Measurements from ENCODE around the gene CLDN10. TPM values are rescaled to one million over a fixed set of nuclear protein-coding genes. Genes with fewer than 3 reads are reported as not detected.

CLDN10 gene, protein sequence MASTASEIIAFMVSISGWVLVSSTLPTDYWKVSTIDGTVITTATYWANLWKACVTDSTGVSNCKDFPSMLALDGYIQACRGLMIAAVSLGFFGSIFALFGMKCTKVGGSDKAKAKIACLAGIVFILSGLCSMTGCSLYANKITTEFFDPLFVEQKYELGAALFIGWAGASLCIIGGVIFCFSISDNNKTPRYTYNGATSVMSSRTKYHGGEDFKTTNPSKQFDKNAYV
- 4.9 and 9.0 TPM in 2 replicates for total RNA-seq

DNA sequence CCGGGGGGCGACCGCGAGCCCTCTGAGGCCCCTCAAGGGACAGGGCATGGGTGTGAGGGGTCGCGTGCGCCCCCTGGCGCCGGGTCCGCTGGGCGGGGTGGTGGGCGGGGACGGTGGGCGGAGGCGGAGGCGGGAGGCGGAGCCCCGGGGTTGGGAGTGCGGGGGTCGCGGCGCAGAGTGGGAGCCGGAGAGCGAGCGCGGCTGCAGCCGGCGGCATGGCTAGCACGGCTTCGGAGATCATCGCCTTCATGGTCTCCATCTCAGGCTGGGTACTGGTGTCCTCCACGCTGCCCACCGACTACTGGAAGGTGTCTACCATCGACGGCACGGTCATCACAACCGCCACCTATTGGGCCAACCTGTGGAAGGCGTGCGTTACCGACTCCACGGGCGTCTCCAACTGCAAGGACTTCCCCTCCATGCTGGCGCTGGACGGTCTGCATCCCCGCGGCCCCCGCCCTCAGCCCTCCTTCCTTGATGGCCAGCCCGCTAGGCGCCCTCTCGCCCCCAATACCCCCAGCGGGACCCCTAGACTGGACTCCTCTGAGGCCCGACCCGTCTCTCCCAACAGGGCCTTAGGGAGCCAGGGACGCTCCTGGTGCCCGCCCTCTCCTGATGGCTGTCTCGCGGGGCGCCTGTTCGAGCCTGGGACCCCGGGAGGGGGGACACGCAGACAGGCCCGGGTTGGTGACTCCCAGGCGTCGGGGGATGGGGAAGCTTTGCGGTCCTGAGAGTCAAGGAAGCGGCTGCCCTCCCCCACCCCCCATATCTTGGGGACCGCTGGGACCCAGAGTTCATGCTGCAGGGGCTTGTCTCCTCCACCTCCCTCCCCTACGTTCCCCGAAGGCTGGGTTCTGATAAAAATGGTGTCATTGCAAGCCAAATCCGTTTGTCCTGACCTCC, at the start of gene CLDN10:
Gene CLDN10, plus strand, starts transcription at position 182 of the 903 bp plus-strand sequence. Its CDS starts 34 bp downstream, at position 216.

Other genes with a start within 250 kb of the CLDN10 start
- 22.7 and 33.5 TPM in 2 replicates for gene DZIP1, start 92.0 kb downstream of the CLDN10 start, total RNA-seq
- 15.8 and 20.2 TPM in 2 replicates for gene DNAJC3, start 124.4 kb downstream of the CLDN10 start, total RNA-seq

Measured in mesangial cell (primary cell).